NCI-H1930 (cell line): ENCODE measurements around the gene FBXW9.
"Not testable (repeated sequence)": the region's sequence is repeated elsewhere in the genome, so short reads cannot be mapped to it uniquely, and the experiment has no call there.

Source experiments
- DNase-seq, 2 experiments: peaks; one replicate each; lab custom pipeline; 2025; lab: John Stamatoyannopoulos, UW

The FBXW9 gene

GRCh38 chr19:12696366-12697335 is at the start of gene FBXW9:
Gene FBXW9, minus strand, starts transcription at chr19:12696631. Its CDS starts 50 bp downstream, at chr19:12696581.
- DNase-seq: peak; percentile 82 to 91

- DNase-seq: no peak
These were observed 48.9 kb upstream of the FBXW9 start for GRCh38 chr19:12745166-12745897.

DNA sequence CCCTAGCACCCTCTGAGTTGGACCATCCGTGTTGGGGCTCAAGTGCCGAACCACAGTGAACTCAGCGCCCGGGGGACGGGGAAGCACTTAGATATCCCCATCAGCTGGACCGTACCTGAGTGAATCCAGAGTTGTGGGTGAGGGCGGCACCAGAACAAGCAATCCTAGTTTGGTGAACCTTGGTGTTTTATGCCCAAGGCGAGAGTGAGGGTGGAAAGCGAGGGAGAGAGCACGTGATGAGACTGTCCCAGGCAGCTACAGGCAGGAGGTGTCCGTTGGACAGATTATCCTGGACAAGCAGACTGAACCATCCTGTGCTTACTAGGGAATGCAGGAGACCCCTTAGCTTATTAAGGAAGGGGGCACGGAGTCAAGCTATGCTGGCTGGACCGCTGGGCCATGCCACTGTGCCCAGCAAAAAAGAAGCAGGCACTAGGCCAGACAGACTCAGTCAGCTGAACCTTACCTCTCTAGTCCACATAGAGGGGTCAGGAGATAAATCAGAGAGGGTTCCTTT is 41.5 kb upstream of the FBXW9 start:
- no peak for DNase-seq

DNA sequence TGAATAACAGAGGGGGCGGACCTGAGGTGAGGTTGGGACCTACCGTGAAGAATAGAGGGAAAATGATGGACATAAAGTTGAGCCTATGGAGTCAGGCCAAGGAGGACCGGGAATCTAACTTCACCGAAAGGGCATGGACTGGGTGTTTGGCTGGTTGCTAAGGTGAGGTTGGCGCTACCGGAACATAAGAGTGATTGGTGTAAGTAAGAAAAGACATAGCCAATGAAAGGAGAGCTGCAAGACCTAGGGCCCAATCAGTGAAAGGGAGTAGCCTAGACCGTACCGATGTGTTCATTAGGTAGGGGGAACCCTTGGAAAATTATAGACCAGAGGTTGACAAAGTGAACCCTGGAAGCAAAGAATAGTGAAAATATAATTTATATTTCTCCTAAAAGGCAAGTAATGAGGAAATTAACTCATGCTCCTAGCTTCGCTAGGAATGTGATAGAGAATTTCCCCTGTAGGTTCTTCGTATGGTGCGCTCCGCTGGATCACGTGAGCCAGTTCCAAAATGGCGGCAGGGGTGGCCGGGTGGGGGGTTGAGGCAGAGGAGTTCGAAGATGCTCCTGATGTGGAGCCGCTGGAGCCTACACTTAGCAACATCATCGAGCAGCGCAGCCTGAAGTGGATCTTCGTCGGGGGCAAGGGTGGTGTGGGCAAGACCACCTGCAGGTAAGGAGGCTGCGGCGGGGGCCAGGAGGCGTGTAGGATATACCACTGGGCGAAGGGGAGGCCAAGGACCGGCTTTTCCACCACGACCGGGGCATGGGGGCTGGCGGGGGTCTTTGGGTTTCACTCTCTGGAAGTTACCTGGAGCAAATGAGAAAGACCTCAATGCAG is 40.8 kb upstream of the FBXW9 start, which contains the start of gene GET3:
Gene GET3, plus strand, starts transcription at position 503 of the 840 bp plus-strand sequence. Its CDS starts 9 bp downstream, at position 512.
- DNase-seq: peak; percentile 91 to 96

DNA sequence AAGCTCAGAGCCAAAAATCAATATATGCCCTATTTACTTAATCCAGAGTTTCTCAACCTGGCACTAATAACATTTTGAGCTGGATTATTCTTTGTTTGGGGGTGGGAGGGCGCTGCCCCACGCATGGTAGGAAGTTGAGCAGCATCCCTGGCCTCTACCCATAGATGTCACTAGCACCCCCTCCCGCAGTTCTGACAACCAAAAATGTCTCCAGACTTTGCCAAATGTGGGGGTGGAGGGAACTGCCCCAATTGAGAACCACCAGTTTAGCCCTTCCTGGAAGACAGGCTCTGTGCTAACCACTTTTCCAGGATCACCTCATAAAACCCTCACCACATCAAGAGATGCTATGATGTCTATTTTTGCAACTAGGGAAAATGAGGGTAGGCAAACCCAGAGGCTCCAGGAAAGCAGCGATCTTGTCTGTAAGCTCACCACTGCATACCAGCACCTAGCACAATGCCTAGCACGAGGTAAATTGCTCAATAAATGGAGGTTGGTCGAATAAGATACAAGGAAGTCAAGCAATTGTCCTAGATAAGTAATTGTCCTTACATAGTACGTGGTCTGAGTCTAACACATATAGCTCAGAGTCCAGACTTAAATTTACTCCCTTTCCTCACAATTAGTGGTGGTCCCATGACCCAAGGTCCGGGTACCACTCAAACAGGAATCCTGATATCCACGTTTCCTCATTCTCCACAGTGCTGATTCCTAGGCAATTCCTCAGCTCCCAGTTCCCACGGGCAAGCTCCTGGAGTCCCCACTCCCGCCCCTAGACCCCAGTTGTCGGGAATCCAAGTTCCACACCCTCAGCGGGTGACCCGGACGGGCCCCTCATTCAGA is 37.2 kb upstream of the FBXW9 start:
- no peak for DNase-seq

DNA sequence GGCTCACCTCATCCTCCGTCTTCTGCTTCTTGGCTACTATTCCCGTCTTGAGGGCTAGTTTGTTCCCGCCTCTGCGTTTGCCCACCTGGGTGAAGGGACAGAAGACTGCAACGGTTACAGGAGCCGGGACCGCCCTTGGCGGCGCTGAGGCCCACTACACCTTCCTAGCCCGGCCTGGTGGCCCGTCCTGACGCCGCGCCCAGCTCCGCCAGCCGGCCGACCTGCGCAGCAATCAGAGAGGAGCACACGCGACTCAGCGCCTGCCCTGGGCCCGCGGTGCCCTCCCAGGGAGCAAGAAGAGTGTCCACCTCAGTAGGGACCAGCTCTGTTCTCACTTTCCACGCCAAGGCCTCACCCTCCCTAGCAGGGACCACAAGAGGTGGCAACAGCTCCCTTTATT is 34.9 kb upstream of the FBXW9 start:
- DNase-seq: no peak

GRCh38 chr19:12730064-12730463 is 33.6 kb upstream of the FBXW9 start:
- no peak for DNase-seq

DNA sequence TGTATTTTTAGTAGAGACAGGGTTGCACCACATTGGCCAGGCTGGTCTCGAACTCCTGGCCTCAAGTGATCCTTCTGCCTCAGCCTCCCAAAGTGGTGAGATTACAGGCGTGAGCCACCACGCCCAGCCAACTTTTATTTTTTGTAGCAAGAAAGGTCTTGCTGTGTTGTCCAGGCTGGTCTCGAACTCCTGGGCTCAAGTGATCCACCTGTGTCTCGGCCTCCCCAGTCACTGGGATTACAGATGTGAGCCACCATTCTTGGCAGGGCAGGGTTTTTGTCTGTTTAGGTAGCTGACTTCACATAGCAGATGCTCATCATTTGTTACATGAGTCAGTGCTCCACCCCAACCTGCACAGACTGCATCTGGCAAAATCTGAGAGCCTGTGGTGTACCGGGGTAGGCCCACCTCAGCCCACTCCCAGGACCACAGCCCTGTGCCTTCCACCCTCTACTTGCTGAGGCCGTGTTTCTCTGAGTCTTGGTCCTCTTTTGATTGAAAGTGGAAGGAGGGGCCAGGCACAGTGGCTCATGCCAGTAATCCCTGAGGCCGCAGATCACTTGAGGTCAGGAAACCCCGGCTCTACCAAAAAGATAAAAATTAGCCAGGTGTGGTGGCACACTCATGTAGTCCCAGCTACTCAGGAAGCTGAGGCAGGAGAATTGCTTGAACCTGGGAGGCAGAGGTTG is 31.5 kb upstream of the FBXW9 start:
- DNase-seq: no peak

DNA sequence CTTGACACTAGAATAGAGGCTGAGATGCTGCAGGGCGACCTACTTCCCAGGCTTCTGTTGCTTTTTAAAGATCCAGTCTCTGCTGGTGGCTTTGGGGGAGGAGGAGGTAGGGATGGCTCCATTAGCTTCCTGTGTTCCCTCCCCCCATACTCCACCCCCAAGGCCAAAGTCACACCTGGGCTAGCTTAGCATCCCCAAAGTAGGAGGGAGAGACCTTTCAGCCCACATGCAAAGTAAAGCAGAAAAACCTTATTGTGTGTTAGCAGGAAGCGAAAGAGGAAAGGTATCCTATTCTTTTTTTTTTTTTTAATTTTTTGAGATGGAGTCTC is 30.5 kb upstream of the FBXW9 start:
- DNase-seq: no peak

DNA sequence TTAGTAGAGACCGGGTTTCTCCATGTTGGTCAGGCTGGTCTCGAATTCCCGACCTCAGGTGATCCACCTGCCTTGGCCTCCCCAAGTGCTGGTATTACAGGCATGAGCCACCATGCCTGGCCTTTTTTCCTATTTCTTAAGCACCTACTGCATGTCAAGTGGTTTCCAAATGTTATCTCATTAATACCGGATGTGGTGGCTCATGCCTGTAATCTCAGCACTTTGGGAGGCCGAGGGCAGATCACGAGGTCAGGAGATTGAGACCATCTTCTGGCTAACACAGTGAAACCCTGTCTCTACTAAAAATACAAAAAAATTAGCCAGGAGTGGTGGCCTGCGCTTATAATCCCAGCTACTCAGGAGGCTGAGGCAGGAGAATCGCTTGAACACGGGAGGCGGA is 29.2 kb upstream of the FBXW9 start:
- DNase-seq: not testable (repeated sequence)

GRCh38 chr19:12723641-12724426 is 27.4 kb upstream of the FBXW9 start, which contains the start of gene TNPO2:
Gene TNPO2, minus strand, starts transcription at chr19:12723932. Its CDS starts 2,955 bp downstream, at chr19:12720977.
- DNase-seq: peak; percentile 43 to 57

- no peak for DNase-seq
These were observed 26.9 kb upstream of the FBXW9 start for GRCh38 chr19:12723381-12723640.

- peak; percentile 95 for DNase-seq
These were observed 26.3 kb upstream of the FBXW9 start for GRCh38 chr19:12722566-12723380.

DNA sequence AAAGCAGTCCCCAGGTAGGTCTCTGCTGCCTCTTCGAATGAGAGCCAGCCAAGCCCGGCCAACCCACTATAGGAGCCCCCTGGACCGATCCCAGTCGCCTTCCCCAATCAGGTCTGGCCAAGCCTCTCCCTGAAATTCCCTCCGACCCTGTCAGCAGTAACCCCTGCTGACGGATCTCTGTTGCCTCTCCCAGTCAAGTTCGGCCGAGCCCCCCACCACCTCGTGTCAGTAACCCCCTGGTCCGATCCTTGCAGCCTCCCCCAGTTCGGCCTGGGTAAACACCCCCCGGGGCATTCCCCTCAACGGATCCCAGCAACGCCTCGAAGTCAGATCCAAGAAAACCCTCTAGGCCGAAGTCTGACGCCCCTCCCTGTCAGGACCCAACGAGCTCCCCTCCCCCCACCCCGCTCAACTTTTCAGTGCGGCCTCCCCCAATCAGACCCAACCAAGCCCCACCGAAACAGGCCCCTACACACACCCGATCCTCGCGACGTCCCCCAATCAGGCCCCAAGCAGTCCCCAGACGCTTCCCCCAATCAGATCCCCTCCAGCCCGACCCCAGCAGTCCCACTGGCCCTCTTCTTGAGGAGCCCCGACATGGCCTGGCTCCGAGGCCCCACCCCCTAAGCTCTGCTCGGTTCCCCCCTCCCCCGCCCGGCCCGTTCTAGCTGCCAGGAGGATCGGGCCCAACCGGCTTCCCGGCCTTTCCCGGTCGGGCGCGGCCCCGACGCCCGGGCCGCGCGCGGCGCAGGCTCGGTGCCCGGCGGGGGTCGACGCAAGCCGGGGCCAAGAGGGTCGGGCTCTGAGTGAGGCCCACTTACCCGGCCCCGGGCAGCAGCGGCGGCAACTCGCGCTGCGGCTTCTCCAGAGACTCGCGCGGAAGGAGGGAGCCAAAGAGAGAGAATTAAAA is 25.5 kb upstream of the FBXW9 start:
- no peak for DNase-seq

- DNase-seq: no peak
These were observed 24.6 kb upstream of the FBXW9 start for GRCh38 chr19:12720851-12721655.

DNA sequence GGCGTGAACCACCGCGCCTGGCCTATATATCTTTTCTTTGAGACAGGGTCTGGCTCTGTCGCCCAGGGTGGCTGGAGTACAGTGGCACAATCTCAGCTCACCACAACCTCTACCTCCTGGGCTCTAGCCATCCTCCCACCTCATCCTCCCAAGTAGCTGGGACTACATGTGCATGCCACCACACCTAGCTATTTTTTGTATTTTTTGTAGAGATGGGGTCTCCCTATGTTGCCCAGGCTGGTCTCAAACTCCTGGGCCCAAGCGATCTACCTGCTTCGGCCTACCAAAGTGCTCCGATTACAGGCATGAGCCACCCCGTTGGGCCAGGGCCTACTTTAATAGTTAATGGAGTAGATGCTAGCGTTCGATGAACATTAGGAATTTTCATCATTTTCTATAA is 23.9 kb upstream of the FBXW9 start:
- no peak for DNase-seq

- DNase-seq: no peak
These were observed 19.5 kb upstream of the FBXW9 start for GRCh38 chr19:12715929-12716328.
